ENCODE data around the gene GPR68.
"Not testable (repeated sequence)": the region's sequence is repeated elsewhere in the genome, so short reads cannot be mapped to it uniquely, and the experiment has no call there.

GPR68 gene

DNA sequence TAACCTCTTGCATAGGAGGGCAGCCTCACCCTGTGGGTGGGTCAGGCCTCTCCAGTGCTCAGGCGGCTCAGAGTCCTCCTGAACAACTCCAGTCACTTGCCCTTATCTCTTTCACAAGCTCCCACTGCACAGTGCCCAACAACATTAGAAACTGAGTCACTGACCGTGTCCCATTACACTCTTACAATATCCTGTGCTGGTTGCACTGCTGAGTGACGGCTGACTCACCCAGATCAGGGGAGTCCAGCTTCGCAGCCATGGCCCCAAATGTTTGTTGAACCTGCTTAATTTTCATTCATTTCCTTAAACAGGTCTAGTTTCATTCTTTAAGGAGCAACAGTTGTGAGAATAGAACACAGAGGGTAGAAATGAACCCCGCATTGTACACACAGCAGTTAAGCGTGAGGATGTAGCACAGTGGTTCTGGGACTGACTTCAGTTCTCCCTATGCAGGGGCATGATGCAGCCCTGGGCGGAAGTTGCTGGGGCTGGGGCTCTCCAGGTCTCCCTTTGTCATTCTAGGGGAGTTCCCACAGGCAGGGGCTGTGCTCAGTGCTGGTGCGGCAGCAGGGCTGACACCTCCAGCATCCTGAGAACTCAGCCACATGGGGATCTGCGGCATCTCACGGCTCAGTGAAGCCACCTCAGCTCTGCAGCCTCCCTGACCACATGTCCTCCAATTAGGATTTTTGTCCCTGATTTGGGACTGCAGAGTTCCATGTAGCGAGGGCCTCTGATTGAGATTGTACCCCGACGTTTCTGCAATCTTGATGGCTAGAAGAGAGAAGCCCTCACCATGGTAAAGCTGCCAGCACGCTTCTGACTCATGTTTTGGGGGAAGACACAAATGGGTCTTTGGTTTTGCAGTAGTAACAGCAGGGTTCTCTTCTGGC is 16.1 kb downstream of the GPR68 start:
- no peak for DNase-seq

- no peak for DNase-seq
Observed at GRCh38 chr14:91227183-91227628, 17.3 kb downstream of the GPR68 start.

DNA sequence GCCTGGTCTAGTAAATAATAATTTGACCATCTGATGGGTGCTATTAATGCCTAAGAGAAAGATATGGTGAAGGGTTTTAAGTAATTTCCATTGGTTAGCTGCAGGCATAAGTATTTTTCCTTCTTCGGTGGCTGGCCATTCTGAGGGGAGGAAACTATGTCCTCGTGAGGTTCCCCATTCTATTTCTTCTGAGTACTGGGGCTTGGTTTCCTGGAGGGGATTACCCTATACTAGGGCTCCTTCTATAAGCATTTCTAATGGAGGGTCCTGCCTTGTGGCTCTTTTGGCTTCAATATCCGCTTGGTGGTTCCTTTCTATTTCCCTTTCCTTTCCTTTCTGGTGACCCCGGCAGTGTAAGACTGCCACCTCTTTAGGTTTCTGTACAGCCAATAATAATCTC is 18.1 kb downstream of the GPR68 start:
- not testable (repeated sequence) for DNase-seq

- DNase-seq = no peak
Observed at GRCh38 chr14:91225025-91225424, 19.5 kb downstream of the GPR68 start.

- no peak for DNase-seq
Observed at GRCh38 chr14:91223028-91223783, 21.3 kb downstream of the GPR68 start.

DNA sequence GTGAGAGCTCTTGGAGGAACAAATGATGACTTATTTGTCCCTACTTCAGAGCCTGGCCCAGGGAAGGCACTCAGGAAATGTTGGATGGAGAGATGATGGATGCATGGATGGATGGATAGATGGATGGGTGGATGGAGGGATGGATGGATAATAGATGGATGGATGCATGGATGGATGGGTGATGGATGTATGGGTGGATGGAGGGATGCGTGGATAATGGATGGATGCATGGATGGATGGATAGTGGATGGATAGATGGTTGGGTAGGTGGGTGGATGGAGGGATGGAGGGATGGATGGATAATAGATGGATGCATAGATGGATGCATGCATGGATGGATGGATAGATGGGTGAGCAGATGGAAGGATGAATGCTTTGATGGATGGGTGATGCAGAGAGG is 23.2 kb downstream of the GPR68 start:
- DNase-seq = no peak

- DNase-seq = no peak
Observed at GRCh38 chr14:91220581-91221000, 23.9 kb downstream of the GPR68 start.

- DNase-seq = no peak
Observed at GRCh38 chr14:91219517-91220389, 24.8 kb downstream of the GPR68 start.

DNA sequence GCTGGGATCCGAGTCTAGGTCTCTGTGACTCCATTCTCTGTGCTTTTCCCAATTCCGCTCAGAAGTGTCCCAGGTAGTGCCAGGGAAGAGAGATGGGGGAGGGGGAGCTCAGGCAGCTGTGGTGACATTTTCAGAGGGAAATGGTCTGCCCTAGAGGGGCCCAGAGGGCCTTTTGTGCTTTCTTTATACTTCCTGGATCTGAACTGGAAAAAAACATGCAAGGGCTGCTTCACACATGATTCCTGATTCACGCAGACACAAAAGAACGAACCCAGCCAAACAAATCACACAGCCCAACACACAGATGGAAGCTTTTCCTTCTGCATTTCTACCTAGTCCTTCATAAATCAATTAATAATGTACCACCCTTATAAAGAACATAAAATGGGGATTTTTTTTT is 26.5 kb downstream of the GPR68 start:
- DNase-seq = no peak

DNA sequence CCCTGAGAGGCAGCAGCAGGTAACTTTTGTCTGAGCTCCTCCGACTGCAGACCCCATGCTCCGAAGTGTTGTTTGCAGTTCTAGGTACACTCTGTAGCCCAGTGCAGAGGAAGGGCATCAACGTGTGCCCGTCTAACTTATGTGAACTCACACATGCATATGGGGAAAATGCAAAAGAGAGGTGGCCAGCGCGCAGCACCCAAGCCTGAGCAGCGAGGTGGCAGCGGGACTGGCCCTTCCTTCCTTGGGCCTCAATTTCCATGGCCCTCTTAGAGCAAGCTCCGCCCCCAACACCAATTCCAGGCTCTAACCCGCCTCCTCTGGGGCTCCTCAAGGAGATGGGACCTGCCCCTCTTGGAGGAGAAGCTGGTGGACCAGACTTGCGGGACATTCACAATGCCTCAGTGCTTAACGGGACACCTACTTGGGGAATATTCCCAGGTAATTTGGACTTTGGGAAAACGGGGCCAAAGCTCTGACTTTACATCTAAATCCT is 27.7 kb downstream of the GPR68 start:
- DNase-seq = no peak

- no peak for DNase-seq
Observed at GRCh38 chr14:91215381-91215780, 29.1 kb downstream of the GPR68 start.

- no peak for DNase-seq
Observed at GRCh38 chr14:91214306-91214705, 30.2 kb downstream of the GPR68 start.

GRCh38 chr14:91211017-91211416 is 33.5 kb downstream of the GPR68 start:
- DNase-seq = no peak

GRCh38 chr14:91207008-91207407 is 37.5 kb downstream of the GPR68 start:
- DNase-seq = no peak

- DNase-seq = no peak
Observed at GRCh38 chr14:91205459-91205858, 39.0 kb downstream of the GPR68 start.

DNA sequence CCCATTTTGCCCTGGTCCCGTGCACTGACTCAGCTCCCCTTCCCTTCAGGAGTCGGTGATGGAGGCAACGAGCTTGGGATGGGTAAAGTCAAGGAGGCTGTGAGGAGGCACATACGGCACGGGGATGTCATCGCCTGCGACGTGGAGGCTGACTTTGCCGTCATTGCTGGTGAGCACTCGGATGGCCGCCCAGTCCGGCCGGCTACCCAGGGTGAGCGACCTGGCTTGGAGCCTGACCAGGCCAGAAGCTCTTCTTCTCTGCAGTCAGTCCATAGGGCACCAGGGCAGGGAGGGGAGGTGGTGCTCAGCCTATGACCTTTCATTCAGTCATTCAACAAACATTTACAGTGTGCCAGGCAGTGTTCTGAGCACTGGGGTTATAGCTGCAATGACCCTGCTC is 39.8 kb downstream of the GPR68 start:
- no peak for DNase-seq

DNA sequence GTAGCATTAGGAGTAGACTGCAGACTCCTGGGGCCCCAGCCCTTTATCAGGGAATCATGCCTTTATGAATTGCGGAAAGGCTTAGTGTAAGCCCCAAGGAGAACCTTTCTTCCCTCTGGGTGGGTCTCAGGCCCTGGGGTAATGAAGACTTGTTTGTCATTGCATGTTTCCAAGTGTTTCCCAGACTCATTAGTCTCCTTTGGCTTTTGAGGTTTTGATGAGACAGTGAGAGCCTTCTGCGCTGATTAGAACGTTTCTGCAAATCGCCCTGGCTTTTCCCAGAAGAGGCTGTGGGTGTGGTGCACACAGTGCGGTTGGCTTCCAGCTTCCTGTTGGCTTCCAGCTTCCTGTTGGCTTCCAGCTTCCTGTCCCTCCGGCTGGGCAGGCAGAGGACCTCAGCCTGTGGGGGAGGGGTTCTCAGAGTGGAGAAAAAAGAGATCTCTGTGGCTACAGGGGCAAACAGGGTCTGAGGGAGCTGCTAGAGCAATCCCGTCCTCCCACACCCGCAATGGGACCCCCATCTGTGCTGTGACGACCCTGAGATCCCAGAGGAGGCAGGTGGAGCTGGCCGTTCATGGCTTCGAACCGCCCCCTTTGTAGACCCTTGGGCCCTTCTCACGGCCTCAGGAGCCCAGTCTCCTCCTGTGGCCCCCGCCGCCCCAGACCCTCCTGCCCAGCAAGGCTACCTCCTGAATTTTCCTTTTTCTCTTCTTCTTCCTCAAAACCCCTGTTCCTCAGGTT is 42.1 kb downstream of the GPR68 start:
- no peak for DNase-seq

DNA sequence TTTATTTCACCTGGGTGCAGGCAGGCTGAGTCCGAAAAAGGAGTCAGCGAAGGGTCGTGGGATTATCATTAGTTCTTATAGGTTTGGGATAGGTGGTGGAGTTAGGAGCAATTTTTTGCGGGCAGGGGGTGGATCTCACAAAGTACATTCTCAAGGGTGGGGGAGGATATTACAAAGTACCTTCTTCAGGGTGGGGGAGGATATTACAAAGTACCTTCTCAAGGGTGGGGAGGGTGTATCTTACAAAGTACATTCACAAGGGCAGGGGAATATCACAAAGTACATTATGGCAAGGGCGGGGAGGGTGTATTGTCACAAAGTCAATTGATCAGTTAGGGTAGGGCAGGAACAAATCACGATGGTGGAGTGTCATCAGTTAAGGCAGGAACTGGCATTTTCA is 43.7 kb downstream of the GPR68 start:
- DNase-seq = not testable (repeated sequence)

DNA sequence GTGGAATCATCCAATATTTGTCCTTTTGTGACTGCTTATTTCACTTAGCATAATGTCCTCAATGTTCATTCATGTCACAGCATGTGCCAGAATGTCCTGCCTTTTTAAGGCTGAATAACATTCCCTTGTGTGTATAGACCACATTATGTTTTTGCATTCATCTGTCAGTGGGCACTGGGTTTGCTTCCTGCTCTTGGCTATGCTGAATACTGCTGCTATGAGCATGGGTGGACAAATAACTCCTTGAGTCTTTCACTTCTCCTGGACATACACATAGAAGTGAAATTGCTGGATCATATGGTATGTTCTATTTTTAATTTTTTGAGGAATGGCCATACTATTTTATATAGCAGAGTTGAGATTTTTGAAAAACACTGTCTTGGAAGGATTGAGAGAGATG is 46.9 kb downstream of the GPR68 start:
- DNase-seq = no peak

- no peak for DNase-seq
Observed at GRCh38 chr14:91195881-91196280, 48.6 kb downstream of the GPR68 start.

GRCh38 chr14:91193069-91193468 is 51.4 kb downstream of the GPR68 start:
- DNase-seq = no peak

DNA sequence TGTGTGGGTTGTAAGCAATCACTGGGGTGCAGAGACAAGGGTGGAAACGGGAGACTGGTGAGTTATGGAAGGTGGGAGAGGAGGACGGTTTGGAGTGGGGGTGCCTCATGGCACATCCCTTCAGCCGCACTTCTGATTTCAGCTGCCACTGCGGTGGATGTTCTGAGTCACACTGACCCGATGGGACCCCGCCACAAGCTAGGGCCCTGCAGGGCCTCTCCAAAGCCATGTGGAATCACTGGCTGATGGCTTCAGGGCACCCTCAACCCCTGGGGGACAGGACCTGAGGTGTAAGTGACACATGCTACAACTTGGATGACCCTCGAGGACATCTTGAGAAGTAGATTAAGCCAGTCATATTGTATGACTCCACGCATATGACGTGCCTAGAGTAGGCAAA is 53.7 kb downstream of the GPR68 start:
- DNase-seq = no peak
